Skin epidermis (tissue), 12 donors: ENCODE data around the gene HNRNPUL1.
"Not testable (repeated sequence)": the region's sequence is repeated elsewhere in the genome, so short reads cannot be mapped to it uniquely, and the experiment has no call there.

Experiments used
- H3K27ac ChIP-seq, 21 experiments: fragments of 200-600 bp; sonication (generic) in 11 of 21; one replicate each; pipeline ENCODE4 v1.5.0; 2020; ENCODE audit warnings: mild to moderate bottlenecking in 3 of 21, inconsistent platforms in 2 of 21, moderate library complexity in 2 of 21
- H3K4me3 ChIP-seq, 7 experiments: fragments of 200-600 bp; sonication (generic) in 2 of 7; one replicate each; pipeline ENCODE4 v1.5.0; 2020; ENCODE audit warnings: inconsistent platforms in 2 of 7, mild to moderate bottlenecking in 2 of 7, moderate library complexity in 1 of 7

HNRNPUL1 gene

DNA sequence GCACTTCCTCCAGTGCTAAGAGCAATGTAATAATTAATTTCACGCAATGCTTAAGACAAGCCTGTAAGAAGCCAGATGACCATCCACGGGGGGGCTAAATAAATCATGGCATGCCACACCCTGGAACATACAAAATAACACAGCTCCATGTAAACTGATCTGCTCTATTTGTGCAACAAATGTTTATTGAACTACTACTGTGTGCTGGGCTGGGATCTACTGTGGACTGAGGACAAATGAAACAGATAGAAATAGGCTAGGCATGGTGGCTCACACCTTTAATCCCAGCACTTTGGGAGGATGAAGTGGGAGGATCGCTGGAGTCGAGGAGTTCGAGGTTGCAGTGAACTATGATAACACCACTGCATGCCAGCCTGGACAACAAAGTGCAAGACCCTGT lies 68.3 kb downstream of the HNRNPUL1 start:
- peak overlapping the region in 1 of 21 experiments; percentile 35 for H3K27ac ChIP-seq
- H3K4me3 ChIP-seq, result no peak overlapping the region

DNA sequence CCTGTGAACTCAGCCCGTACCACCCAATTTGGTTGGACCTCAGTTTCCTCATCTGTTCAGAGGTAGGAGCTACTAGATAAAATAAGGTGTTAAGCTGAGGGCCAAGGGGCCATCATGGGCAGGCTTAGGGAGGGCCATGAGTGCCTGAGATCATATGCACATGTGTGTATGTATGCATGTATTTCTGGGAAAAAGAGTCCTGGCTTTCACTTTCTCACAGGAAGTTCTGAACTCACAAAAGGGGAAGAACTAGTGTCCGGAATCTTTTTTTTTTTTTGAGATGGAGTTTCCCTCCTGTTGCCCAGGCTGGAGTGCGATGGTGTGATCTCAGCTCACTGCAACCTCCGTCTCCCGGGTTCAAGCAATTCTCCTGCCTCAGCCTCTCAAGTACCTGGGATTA lies 70.6 kb downstream of the HNRNPUL1 start:
- Histone ChIP-seq H3K27ac (peak overlapping the region in 15 of 21 experiments; percentile 3 to 79 (median 43)), H3K4me3 (no peak overlapping the region)

DNA sequence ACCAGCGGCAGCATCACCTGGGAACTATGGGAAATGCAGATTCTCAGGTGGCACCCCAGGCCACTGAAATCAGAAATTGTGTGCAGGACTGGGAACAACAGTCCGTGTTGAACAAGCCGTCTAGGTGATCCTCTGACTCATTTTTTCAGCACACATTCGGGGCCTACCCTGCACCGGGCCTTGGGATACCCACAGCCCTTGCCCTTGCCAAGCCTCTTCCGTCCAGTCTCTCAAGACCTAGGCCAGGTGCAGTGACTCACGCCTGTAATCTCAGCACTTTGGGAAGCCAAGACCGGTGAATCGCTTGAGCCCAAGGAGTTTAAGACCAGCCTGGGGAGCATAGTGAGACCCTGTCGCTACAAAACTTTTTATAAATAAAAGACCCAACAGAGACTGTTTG lies 71.3 kb downstream of the HNRNPUL1 start:
- H3K4me3 ChIP-seq, result no peak overlapping the region

DNA sequence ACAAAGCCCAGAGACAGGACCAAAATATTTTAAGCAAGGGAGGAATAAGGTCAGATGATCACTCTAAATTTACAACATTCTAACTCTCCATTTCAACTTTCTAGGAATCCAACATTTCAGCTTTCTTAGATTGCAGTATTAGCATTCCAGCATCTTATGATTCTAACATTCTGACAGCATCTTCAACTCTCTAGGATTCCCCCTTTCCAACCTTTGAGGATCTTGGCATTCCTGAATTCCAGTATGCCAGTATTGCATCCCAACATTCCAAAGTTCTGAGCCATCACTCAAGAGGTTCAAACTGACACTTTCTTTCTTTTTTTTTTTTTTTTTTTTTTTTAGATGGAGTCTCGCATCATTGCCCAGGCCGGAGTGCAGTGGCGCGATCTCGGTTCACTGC lies 75.8 kb downstream of the HNRNPUL1 start:
- Histone ChIP-seq H3K4me3 (no peak overlapping the region), H3K27ac (no peak overlapping the region)

More for the DNA sequence above, 71.3 kb downstream of the HNRNPUL1 start:
- H3K27ac ChIP-seq, result peak overlapping the region in 8 of 21 experiments; percentile 19 to 79 (median 42)

DNA sequence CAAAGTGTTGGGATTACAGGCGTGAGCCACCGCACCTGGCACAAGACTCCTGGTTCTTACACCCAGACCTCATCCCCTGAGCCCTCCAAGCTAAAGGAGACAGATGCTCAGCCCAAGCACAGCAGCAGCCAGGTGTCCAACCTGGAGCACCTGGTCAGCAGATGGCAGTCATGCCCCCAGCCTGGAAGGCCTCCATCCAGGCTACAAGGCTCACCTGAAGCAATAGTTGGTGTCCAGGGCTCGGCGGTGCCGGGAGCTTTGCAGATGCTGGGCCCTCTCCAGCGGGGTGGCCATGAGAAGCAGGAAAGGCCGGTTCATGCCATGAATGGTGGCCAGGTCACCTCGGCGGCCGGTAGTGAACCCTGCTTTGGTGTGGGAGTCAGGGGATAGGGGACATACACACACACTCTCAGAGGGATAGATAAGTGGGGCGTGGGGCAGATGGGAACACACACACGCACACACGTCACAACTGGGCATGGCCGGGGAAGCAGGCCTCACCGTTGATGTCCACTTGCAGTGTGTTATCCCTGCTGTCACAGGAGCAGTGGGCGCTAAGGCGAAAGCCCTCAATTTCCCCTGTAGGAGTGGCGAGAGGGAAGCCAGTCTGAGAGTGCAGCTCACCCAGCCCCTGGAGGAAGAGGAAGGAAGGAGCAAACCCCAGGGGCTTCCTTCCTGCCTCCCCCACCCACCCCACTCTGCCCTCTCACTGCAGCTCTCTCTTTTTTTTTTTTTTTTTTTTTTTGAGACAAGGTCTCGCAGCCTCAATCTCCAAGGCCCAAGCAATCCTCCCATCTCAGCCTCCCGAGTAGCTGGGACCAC lies 77.7 kb downstream of the HNRNPUL1 start:
- Histone ChIP-seq H3K4me3 (no peak overlapping the region), H3K27ac (peak overlapping the region in 1 of 21 experiments; percentile 4)

DNA sequence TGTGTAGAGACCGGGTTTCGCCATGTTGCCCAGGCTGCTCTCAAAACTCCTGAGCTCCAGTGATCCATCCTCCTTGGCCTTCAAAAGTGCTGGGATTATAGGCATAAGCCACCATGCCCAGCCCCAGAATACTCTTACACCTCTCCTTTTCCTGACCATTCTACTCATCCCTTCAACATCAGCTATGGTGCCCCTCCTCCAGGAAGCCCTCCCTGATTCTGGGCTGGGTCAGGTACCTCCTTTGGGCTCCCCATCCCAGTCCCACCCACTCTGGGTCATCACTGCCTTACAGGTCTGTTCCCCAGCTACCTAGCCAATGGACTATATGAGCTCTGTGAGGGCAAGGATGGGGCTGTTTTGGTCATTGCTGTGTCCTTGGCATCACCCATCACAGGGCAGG lies 80.0 kb downstream of the HNRNPUL1 start:
- no peak overlapping the region for H3K27ac ChIP-seq

DNA sequence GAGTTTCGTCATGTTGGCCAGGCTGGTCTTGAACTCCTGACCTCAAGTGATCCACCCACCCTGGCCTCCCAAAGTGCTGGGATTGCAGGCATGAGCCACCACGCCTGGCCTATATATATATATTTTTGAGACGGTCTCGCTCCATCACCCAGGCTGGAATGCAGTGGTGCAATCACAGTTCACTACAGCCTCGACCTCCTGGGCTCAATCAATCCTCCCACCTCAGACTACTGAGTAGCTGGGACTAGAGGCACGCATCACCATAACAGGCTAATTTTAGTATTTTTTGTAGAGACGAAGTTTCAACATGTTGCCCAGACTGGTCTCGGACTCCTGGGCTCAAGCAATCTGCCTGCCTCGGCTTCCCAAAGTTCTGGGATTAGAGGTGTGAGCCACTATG lies 82.7 kb downstream of the HNRNPUL1 start:
- H3K4me3 ChIP-seq, H3K27ac ChIP-seq: not testable (repeated sequence)

More for the DNA sequence above, 80.0 kb downstream of the HNRNPUL1 start:
- H3K4me3 ChIP-seq, result no peak overlapping the region

DNA sequence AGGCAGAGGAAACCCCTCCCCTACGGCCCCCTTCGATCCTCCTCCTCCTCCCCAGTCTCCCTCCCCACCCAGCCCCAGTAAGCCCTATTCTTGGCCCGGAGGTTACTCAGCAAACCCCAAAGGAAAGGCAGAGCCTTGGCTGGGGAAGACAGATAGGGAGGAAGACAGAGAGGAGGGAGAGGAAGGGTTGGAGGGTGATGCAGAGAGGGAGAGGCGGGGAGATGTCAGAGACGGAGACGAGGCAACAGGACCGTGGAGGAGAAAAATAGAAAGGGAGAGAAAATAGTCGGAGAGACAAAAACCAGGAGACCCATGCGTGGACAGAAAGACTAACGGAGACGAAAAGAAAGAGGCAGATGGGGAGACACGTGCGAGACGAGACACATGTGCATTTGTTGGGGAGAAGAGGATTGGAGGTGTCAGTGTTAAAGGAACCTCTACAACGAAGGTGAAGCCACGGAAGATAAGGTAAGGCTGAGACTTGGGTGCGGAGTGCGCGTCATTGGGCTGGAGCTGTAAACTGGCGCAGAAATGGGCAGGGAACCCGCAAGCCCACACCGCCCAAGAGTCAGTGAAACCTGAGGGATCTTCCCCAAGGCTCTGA lies 86.7 kb downstream of the HNRNPUL1 start:
- Histone ChIP-seq H3K27ac (peak overlapping the region in 19 of 21 experiments; percentile 78 to 96 (median 90)), H3K4me3 (peak overlapping the region; percentile 54 to 96 (median 82))

DNA sequence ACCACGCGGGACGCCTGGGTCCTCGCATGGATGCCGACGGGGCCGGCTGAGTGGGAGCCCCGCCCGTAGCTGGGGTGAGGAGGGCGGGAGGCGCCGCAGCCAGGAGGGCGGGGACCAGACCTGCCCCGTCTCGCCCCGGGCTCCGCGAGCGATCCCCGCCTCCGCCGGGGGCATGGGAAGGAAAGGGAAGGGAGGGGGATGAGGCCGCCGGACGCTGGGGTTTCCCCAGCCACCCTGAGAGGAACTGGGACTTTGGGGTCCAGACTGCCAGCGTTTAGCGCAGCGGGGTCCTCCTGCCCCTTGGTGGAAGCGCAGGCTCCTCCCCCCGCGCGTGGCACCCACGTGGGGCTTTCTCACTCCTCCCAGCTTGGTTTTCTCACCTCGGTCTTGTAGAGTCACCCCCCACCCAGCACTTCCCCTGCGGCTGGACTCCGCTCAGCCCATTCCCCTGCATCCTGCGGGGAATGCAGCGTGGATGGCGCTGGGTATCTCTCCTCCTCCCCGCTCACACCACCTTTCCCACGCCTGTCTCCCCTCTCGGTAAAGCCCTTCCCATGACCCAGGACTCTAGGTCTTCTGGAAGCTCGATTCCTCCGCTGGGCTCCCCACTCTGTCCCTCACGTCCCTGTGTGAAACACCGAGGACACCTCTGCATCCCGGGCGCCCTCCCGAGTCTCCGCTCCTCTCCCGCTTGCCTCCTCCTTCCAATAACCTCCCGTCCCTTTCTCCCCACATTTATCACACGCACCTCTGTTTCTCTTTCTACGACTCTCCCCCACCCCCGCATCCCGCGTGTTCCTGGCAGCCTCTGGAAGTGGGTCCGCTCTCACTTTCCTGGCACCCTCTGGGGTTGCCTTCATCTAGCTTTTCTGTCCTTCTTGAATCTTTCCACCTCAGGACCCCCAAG lies 87.4 kb downstream of the HNRNPUL1 start:
- peak overlapping the region; percentile 54 to 96 (median 82) for H3K4me3 ChIP-seq
- peak overlapping the region in 20 of 21 experiments; percentile 78 to 96 (median 90) for H3K27ac ChIP-seq

DNA sequence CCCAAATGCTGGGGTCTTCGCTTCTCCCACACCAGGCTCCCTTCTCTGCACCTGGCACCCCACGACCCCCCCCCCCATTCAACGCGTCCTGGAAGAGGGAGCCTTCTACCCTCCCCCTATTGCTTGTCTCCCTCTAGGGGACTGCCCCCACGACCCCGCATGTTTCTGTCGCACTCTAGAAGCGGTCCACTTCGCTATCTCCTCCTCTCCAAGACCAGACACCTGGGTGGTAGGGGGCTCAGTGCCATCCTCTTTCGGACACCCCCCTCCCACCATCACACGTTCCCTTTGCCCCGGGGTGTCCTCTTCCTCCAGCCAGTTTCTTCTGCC lies 88.1 kb downstream of the HNRNPUL1 start:
- peak overlapping the region in 20 of 21 experiments; percentile 78 to 96 (median 90) for H3K27ac ChIP-seq
- H3K4me3 ChIP-seq, result peak overlapping the region; percentile 54 to 96 (median 82)

DNA sequence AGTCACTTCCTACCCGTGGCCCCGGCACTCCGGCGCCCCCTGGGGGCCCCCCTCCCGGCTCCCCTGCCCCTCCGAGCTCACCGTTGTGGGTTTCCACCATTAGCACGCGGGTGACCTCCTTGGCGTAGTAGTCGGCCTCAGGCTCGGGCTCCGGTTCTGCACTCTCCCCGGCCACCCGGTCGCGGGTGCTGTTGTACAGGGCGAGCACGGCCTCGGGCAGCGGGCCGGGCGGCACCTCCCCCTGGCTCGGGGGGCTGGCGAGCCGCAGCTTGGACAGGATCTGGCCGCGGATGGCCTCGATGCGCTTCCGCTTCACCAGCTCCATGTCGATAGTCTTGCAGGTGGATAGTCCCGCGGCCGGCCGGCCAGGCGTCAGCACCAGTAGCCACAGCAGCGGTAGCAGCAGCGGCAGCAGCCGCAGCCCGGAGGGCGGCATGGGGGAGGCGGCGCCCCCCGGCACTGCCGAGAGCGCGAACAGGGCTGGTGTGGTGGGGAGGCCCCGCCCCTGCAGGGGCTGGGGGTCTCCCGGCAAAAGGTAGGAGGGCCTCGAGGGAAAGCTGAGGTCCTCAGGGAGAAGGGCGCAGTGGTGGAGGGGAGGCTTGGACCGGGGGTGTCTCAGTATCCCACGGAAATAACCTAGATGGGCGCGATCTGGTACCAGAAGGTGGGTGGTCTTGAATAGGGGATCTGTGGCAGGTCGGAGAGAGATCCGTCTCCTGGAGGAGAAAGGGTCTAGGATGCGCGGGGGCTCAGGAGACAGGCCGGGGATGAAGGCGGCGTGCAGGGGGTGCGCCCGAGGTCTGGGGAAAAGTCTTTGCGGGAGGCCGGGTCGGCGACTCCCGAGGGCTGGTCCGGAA lies 88.7 kb downstream of the HNRNPUL1 start:
- Histone ChIP-seq H3K4me3 (peak overlapping the region; percentile 54 to 96 (median 82)), H3K27ac (peak overlapping the region; percentile 54 to 96 (median 90))

DNA sequence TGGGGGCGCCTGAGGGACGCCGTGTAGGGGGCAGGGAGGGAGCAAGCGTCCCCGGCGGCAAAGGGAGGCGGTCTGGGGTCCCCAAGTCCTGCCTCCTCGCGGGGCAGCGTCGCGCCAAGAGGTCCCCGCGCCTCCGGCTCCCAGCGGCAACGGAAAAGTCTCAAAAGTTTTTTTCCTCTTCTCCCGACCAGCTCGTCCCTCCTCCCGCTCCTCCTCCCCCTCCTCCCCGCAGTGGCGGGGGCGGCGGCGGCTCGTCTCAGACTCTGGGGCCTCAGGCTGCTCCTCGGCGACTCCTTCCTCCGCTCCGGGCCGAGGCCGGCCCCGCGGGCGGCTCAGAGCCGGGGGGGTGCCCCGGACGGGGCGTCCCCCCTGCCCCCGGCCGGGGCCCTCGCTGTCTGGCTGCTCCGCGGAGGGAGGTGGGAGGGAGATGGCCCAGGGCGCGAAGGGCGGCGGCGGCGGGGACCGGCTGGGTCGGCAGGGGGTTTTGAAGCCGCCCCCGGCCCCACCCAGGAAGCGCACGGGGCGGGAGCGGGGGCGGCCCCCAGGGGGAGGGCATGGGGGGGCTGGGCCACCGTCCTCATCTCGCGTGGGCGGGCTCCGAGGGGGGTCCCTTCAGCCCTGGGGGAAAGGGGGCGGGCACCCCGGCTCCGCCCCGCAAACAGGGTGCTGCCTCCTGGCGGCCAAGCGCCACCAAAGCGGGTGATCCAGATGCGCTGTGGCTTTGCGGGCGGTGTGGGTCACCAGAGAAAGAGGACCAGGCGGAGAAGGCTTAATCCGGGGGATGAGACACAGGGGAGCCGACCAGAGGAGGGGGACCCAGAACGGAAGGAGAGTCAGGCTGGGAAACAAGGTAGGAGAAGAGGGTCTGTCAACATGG lies 89.5 kb downstream of the HNRNPUL1 start, which contains the start of gene TGFB1:
TGFB1 (minus strand) TSS at position 457 of the 877 bp plus-strand sequence. CDS start 878 bp downstream, outside the sequence.
- Histone ChIP-seq H3K27ac (peak within 1 kb of the TSS; percentile 54 to 96 (median 90)), H3K4me3 (peak within 1 kb of the TSS; percentile 54 to 96 (median 82))

DNA sequence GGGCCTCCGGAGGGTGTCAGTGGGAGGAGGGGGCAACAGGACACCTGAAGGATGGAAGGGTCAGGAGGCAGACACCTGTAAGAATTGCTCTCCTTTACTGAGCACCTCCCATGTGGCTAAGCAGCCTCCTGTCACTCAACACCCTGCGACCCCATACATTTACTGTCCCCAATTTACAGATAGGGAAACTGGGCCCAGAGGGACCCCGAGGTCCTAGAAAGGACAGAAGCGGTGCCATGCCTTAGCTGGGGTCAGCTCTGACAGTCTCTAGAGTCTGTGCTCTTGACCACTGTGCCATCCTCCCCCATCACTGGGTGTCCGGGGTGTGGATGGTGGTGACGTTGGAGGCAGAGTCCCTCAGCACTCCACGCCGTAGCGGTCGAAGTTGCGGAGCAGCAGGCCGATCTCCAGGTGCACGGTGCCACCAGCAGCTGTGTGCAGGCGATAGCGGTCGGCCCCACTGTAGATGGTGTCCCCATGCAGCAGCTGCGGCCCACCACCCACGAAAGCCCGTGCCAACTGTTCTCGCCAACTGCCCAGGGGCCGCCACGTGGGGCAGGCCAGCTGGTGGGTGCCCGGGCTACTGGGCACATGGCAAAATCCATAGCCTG lies 90.3 kb downstream of the HNRNPUL1 start:
- H3K4me3 ChIP-seq, result peak overlapping the region in 6 of 7 experiments; percentile 54 to 96 (median 78)
- H3K27ac ChIP-seq, result peak overlapping the region in 20 of 21 experiments; percentile 54 to 96 (median 89)

DNA sequence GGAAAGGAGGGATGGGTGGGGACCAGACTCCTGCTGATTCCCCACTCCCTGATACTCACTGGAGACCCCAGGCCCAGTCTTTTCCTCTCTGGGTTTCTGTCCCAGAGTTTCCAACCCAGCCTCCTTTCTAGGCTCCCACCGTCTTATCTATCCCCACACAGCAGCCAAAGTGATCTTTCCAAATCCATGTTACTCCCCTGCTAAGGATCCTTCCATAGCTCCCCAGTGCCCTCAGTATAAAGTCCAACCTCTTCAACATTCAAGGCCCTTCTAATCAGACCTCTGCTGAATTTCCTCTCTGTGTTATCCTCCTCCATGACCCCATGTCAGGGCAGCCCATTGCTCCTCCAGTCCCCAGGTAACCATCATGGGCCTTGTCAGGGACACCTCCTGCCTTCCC lies 90.9 kb downstream of the HNRNPUL1 start:
- H3K27ac ChIP-seq, result peak overlapping the region in 8 of 21 experiments; percentile 0 to 92 (median 30)

DNA sequence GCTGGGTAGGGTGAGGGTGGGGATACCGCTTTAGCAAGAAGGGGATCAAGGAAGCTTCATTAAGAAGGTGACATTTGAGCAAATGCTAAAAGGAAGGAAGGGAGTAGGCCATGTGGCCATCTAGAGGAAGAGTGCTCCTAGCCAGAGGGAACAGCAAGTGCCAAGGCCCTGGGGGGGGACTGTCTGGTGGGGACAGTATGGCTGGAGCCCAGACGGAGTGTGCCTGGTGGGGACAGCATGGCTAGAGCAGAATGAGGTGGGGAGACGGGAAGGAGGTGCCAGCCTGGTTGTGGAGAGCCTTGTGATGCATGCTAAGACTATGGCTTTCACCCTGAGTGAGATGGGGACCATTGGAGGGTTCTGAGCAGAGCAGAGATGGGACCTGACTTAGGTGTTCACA lies 91.6 kb downstream of the HNRNPUL1 start:
- no peak overlapping the region for H3K4me3 ChIP-seq
- peak overlapping the region in 7 of 21 experiments; percentile 17 to 90 (median 42) for H3K27ac ChIP-seq

More for the DNA sequence above, 90.9 kb downstream of the HNRNPUL1 start:
- H3K4me3 ChIP-seq, result no peak overlapping the region

DNA sequence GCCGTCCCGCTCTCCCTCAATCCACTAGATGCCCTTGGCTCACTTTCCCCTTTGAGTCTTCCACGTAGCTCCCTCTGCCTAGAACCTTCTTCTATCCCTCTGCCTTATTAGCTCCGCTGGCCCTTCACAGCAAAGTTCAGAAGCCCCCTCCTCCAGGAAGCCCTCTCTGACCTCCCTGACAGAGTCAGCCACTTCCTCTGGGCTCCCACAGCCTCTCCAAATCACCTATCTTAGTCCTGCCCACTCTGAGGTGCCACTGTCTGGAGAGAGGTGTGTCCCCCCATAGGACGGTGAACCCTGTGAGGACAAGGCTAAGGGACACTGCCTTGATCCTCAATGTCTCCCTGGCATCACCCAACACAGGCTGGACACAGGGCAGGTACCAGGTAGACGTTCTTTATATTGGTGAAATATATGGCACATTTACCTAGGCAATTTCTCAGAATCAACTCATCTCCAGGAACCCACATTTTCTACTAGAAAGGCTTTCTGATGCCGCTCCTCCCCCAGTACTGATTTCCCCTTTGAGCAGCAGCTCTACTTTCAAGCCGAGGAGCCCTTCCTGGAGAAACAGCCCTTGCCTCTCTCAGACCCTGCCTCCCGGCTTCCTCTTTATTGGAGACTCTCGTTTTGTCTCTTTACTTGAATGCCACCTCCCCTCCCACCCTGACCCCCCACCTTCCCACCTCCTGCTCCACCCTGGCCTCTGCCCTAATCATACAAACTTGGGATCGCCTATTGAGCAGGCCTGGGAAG lies 93.0 kb downstream of the HNRNPUL1 start:
- H3K27ac ChIP-seq, result peak overlapping the region in 11 of 21 experiments; percentile 1 to 80 (median 33)
- no peak overlapping the region for H3K4me3 ChIP-seq
